ENCODE data around the gene HIRA.
"Not testable (repeated sequence)": the region's sequence is repeated elsewhere in the genome, so short reads cannot be mapped to it uniquely, and the experiment has no call there.

The HIRA gene

GRCh38 chr22:19376971-19377370 lies 54.6 kb downstream of the HIRA start:
- DNase-seq, result no peak

- DNase-seq, result no peak
These were observed 55.3 kb downstream of the HIRA start for GRCh38 chr22:19376247-19376646.

- no peak for DNase-seq
These were observed 56.1 kb downstream of the HIRA start for GRCh38 chr22:19375435-19375834.

- no peak for DNase-seq
These were observed 57.1 kb downstream of the HIRA start for GRCh38 chr22:19374410-19374809.

GRCh38 chr22:19373450-19373849 lies 58.1 kb downstream of the HIRA start:
- DNase-seq, result no peak

GRCh38 chr22:19371893-19372292 lies 59.6 kb downstream of the HIRA start:
- no peak for DNase-seq

- DNase-seq, result no peak
These were observed 62.7 kb downstream of the HIRA start for GRCh38 chr22:19368876-19369275.

GRCh38 chr22:19367763-19368367 lies 63.7 kb downstream of the HIRA start:
- no peak for DNase-seq

- not testable (repeated sequence) for DNase-seq
These were observed 68.0 kb downstream of the HIRA start for GRCh38 chr22:19363541-19363940.

- DNase-seq, result no peak
These were observed 69.9 kb downstream of the HIRA start for GRCh38 chr22:19361501-19362103.

- DNase-seq, result no peak
These were observed 70.7 kb downstream of the HIRA start for GRCh38 chr22:19360862-19361261.

GRCh38 chr22:19360300-19360792 lies 71.2 kb downstream of the HIRA start:
- DNase-seq, result no peak

- no peak for DNase-seq
These were observed 71.8 kb downstream of the HIRA start for GRCh38 chr22:19359554-19360299.

- DNase-seq, result no peak
These were observed 72.6 kb downstream of the HIRA start for GRCh38 chr22:19358703-19359553.

GRCh38 chr22:19358195-19358594 lies 73.3 kb downstream of the HIRA start:
- DNase-seq, result no peak

- no peak for DNase-seq
These were observed 74.0 kb downstream of the HIRA start for GRCh38 chr22:19357270-19358105.

GRCh38 chr22:19356708-19357269 lies 74.7 kb downstream of the HIRA start:
- DNase-seq, result no peak

GRCh38 chr22:19355413-19356157 lies 75.9 kb downstream of the HIRA start:
- no peak for DNase-seq

GRCh38 chr22:19354201-19354600 lies 77.3 kb downstream of the HIRA start:
- DNase-seq, result no peak

- DNase-seq, result no peak
These were observed 78.0 kb downstream of the HIRA start for GRCh38 chr22:19353363-19354131.

All from NCI-H345 (cell line).